Activated CD4-positive, alpha-beta T cell treated with anti-CD3 and anti-CD28 coated beads for 48 hours (primary cell): Measurements from ENCODE around the gene MYL5.
"Not testable (repeated sequence)": the region's sequence is repeated elsewhere in the genome, so short reads cannot be mapped to it uniquely, and the experiment has no call there.

Experiments used
- DNase-seq: peaks from one replicate; pipeline ENCODE4 v3.0.0-alpha.2; 2020

Gene MYL5

DNA sequence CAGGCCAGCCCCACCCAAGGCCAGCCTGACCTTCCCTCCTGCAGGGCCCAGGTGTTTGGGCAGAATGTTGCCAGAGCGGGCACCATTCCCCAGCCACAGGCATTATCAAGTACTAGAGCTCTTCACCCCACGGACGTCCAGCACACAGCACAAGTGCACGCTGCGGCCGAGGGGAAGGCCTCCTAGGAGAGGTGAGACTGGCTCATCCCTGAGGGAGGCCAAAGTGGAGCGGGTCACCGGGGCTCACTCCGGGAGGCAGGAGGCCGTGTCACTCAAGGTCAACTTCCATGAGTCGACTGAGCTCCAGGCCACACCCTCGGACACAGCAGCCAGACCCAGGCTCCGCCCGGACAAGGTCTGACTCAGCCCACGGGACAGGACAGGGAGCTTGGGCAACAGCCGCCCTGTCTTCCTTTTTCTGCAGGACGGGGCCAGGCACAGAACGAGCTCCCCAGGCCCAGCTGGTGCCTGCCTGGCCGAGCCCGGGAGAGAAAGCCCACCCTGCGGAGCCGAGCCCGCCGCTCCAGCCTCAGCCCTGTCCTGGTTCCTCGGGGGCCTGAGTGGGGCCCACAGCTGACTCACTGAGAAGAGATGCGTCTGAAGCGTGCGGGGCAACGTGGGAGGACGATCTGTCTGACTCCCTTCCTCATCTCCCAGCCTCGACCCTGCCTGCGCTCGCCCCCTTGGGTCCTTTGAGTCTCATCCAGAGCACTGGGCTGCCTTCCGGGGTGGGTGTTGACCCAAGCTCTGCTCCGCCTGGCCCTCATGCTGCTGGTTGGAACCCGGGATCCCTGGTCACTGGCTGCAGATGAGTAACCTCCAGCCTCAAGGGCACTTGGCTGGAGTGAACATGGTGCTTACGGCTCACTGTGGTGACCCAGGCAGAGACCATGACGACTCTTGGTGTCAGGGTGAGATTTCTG lies 13.0 kb downstream of the MYL5 start:
- DNase-seq = no peak

DNA sequence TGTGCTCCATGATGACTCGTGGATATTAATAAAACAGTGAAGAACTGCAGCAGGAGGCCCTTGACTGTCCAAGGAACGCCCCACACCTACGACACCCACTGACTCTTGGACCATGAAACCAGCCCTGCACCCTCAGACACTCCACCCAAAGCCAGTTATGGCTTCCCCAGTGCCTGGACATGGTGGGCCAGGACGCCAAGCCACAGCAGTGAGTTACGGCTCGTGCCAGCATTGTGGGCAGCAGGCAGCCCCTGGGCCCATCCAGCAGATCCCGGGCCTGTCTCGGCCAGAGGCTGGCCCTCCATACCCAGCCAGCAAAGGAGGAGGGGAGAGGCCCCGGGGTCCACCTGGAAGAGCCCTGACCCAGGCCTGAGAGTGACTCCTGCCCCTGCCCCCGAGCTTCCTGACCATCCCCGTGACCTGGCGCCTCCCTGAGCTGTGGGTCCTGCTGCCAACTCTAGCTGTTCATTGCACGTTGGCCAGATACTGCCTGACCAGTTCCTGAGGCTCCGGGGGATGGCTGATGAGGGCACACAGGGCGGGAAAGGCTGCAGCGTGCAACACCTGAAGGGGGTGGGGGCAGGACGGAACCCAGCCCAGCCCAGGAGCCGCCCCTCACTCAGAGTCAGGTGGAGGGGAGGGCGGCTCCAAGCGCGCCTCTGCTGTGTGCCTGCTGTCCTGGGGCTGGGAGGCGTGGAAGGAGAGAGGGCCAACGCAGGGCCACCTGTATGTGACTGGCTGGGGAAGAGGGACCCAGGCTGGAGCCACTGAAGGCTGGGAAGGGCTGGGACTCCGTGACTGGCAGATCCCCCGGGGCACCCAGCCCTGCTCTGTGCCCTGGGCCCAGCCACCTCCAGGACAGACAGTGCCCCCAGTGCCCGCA lies 13.9 kb downstream of the MYL5 start:
- DNase-seq = no peak

DNA sequence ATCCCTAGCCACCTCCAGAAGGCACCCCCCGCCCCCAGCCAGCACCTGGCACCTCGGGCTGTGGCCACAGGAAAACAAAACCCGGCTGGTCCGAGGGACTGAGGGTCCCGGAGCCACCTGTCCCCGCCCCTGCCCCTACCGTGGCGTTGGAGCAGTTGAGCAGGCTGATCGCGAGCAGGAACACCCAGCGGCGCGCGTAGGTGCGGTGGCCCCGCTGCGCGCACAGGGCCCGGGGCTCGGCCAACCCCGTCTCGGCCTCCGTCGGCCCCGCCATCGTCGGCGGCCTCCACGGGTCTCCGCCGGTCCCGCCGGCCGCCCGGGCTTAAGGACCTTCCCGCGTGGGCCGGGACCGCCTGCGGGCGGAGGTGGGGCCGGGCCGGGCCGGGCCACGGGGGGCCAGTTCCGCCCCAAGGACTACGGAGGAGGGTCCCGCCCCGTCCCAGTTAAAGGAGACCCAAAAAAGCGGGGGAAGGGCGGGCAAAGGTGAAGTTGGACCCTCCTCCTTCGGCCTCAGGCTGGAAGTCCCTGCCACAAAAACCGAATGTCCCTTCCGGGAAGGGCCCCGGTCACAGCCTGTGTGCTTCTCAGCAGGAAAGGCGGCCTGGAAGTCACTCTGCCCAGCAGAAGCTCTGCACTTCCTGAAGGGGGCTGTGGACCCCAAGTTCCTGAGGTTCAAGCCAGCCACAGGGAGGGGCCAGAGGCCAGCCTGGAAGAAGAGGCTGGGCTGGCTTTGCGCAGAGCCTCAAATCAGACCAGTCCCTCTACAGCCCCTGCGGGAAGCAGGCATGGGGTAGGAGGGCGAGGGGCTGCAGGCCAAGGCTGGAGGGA lies 14.7 kb downstream of the MYL5 start, which contains the start of gene SLC49A3:
SLC49A3 (minus strand) TSS at position 298 of the 828 bp plus-strand sequence; CDS start at position 274, 24 bp downstream.
- no peak for DNase-seq

DNA sequence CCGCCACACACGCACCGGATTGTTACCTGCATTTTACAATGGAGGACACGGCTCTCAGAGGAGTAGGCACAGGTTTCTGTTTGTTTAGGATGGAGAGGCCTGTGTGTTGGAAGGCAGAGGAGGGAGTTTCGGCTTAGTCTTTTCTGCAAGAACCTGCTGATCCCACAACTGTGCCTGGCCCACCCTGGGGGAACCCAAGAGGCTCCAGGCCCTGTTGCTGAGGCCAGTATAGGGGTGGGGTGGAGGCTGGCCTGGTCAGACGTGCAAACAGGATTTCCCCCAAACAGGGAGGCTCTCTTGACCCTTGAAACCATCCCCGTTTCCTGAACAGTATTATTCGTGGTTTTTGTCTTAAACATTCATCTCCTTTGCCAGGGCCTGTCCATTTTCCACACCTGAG lies 15.4 kb downstream of the MYL5 start:
- DNase-seq = no peak

DNA sequence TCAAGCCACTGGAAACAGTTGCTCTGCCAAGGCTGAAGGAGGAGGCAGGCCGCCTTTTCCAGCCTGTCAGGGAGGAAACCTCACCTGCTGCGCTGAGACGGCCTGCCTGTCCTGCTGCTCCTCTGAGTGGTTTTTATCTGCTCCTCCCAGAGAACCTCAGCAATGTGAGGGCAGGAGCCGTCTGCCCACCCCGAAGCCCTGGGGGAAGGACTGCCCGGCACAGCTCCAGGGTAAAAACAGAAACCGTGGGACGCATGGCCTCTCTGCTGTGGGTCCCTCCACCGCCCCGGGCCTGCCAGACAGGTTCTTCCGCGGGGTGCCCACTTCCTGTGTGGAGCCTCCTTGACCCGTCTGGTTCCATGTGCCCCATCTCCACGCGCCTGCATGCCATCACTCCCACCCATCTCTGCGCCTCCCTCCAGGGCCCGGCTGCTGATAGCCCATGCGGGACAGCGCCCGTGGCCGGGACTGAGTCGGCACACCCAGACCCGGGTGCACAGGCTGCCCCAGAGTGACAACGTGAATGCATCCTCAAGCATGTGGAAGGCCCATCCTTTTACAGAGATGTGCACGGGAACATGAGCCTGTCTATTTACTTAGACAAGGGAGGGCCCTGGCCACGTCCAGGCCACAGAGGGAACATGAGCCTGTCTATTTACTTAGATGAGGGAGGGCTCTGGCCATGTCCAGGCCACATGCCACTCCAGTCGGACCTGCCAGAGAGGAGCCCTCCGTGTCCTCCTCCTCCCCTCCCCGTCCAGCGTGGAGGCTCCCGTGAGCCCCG lies 18.6 kb downstream of the MYL5 start:
- no peak for DNase-seq

DNA sequence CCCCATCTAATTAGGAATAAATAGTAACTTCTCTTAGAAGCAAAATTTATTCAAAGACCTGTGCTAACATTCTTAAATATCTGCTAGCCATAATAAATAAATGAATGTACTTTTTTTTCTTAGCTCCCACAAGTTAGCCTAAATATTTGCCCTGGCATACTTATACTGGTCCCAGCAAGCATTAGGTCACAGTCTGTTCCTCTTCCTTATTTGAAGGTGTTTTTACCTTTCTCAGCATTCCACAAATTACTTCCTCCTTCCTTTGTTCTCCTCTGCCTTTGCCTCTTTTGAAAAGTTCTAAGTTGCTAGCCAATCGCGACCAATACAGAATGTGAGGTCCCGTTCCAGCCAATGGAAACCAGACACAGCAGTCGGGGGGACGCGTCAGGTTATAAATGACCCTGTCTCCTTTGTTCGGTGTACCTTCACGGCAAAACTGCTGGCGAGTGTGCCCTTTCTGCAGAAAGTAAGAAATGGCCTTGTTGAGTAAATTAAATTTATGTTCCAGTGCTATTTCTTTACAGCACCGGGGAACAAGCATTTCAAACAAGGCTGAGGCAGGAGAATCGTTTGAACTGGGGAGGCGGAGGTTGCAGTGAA lies 20.1 kb downstream of the MYL5 start:
- DNase-seq = not testable (repeated sequence)

DNA sequence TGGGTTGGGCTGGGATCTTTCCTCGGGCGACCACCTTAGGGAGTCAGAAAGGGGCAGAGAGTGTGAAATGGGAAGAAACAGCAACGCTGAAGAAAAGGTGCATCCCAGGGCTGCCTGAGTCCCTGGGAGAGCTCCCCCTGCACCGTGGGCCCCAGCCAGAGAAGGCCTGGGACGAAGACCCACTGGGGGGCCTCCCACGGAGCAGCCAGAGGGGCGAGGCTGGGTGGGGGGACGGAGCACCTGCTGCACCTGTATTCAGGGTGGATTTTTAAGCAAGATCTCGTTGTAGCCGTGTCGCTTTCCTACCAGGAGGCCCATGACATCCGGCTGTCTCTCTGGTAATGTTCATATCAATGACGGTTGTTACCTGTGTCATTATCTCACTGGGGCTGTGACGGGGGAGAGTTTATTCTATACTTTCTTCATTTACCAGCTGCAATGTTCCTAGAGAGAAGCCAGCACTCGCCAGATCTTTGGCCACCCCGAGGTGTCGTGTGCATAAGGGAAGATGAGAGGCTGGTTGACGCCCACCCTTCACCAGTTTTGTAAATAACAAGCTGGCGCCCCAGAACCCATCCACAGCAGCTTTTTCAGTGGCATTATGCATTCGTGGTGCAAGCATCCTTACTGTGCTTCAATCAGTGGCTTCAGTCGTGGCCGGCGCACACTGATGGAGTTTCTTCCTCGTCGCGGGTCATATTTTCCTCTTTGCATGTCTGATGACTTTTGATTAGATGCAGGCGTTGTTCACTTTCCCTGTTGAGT lies 25.7 kb downstream of the MYL5 start:
- DNase-seq = no peak

DNA sequence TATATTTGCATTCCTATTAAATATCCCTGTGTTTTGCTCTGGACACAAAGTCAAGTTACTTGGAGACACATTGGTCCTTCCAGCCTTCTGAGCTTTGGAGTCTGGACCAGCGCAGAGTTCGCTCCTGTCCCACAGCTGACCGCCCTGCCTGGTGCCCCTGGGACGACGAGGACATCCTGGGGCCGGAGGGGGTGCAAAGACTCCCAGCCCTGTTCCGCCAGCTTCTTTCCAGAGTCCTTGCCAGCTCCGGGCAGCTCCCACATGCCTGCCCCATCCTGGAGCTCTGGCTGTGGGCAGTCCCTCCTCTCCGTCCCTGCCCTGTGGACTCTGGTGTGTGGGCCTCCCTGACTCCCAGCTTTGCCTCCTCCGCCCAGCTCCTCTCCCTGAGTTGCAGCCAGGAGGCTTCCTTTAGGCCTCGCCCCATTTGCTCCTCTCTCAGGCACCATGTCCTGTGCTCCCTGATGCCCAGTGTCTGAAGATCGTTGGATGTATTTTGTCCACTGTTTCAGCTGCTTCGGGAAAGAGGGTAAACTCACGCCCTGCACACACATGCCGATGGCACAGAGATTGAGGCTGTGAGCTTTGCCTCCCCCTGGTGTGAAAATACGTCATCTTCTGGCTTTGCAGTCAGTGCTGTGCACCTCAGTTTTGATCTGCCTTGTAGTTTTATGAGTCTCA lies 26.4 kb downstream of the MYL5 start:
- DNase-seq = no peak

DNA sequence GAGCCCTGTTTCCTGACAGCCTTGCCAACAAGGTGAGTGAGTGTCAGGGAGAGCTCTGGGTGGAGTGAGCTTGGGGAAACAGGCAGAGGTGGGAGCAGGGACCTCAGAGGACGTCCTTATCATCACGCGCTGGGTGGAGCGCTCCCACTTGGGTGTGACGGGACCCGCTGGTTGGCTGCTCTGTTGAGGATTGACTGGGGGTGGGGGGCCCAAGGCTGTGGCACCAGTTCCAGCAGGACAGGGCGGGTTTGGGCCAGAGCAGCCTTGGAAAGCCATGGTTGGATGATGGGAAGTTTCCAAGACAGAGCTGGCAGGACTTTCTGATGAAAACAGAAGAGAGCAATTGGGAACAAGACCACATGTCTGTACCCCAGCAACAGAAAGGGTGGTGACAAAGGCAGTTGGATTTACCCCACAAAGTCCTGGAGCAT lies 28.3 kb downstream of the MYL5 start:
- DNase-seq = no peak

DNA sequence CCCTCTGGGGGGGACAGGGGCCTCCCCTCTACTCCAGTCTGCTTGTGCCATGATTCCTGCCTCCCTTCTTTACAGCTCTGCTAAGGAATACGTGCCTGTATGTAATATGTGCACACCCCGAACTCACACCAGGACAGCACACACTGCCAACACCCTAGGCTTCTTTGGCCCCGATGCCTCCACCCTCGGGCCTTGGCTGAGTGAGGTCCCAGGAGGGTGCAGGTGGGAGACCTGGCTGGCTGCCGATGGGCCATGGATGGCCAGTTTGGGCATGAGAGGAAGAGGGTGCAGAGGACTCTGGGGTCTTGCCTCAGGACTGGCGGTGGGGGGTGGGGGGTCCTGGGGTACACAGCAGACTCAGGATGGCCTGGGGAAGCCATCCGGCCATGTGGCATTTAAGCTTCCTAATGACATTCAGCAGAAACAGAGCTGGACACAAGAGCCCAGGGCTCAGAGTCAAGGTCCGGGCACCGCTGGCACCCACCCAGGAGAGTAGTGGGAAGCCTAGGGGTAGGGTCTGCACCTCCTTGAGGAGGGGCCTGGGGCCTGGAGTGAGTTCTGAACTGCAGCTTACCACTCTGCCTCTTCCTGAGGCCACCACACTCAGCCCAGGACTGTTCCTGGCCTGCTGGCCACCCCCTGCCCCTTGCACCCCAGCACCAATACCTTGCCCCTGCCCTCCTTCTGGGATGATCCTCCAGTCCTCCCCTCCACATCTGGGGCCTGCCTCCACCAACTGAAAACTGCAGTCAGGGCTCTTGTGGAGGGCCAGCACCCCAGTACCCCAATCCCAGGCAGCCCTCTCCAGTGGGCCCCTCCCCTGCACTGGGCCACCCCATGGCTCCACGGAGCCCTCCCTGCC lies 29.2 kb downstream of the MYL5 start:
- no peak for DNase-seq

DNA sequence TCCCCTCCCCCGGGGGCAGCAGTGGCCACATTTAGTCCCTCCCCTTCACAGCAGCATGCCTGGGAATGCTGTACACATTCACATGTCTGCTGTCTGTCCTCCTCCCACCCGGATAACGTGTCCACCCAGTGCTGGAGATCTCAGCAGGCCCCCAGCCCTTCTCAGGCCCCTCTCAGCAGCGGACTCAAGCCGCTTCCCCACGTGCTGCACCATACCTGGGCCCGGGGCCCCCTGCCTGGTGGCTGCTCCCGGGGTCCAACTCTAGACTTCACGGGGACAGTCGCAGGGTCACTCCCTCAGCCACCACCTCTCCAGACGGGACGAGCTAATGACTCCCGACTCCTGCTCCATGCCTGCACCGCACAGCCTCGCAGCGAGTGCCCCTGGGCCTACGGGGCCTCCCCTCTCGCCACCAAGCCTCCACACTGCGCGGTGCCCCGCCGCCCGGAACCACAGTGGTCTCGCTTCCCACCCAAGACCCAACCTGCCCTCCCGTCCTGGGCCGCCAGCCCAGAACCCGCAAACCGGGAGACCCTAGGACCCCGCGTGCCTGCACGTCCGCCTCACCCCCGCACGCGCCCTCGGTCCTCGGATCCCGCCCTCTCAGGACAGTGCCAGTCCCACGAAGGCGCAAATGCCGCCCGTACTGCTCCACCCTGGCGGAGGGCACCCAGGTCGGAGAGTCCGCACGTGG lies 30.0 kb downstream of the MYL5 start:
- DNase-seq = no peak

DNA sequence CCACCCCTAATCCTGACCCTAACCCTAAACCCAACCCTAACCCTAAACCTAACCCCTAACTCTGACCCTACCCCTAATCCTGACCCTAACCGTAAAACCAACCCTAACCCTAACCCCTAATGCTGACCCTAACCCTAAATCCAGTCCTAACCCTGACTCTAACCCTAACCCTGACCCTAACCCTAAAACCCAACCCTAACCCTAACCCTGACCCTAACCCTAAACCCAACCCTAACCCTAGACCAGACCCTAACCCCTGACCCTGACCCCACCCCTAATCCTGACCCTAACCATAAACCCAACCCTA lies 30.6 kb downstream of the MYL5 start:
- DNase-seq = no peak

DNA sequence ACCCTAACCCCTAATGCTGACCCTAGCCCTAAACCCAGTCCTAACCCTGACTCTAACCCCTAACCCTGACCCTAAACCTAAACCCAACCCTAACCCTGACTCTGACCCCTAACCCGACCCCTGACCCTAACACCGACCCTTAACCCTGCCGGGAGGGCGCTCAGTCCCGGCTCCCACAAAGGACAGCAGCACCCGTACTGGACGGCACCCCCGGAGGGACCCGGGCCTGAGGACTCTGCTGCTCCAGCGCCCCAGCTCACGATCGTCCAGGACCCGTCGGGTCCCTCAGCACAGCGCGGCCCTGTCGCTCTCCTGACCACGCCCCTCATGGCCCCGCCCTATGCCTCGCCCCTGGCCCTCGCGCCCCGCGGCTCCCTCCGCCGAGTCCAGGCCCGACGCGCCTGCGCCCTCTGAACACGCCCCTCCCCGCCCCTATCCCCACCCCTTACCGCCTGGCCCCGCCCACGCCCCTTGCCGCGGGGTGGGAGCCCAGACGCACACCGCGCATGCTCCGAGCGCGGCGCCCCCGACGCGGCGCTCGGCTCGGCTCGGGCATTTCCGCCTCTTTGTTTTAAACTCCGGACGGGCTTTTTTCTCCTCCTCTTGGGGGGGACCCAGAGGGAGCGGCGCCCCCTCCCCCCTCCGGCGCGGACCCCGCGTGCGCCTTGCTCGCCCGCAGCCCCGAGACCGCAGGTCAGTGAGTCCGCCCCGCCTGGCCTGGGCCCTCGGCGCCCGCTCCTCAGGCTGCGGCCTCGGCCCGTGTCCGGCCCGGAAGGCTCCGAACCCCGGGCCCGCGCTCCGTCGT lies 31.1 kb downstream of the MYL5 start, which contains the start of gene PCGF3:
PCGF3 (plus strand) TSS at position 555 of the 805 bp plus-strand sequence. CDS start 27,849 bp downstream, outside the sequence.
- DNase-seq = peak; percentile 99

DNA sequence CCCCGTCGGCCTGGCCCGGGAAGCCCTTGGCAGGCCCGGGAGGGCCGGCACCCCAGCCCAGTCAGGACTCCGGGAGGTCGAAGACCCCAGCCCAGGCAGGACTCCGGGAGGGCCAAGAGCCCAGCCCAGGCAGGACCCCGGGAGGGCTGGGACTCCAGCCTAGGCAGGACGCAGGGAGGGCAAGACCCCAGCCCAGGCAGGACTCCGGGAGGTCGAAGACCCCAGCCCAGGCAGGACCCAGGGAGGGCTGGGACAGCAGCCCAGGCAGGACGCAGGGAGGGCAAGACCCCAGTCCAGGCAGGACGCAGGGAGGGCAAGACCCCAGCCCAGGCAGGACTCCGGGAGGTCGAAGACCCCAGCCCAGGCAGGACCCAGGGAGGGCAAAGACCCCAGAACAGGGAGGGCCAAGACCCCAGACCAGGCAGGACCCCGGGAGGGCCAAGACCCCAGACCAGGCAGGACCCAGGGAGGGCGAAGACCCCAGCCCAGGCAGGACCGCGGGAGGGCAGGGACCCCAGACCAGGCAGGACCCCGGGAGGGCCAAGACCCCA lies 31.8 kb downstream of the MYL5 start:
- DNase-seq = not testable (repeated sequence)

DNA sequence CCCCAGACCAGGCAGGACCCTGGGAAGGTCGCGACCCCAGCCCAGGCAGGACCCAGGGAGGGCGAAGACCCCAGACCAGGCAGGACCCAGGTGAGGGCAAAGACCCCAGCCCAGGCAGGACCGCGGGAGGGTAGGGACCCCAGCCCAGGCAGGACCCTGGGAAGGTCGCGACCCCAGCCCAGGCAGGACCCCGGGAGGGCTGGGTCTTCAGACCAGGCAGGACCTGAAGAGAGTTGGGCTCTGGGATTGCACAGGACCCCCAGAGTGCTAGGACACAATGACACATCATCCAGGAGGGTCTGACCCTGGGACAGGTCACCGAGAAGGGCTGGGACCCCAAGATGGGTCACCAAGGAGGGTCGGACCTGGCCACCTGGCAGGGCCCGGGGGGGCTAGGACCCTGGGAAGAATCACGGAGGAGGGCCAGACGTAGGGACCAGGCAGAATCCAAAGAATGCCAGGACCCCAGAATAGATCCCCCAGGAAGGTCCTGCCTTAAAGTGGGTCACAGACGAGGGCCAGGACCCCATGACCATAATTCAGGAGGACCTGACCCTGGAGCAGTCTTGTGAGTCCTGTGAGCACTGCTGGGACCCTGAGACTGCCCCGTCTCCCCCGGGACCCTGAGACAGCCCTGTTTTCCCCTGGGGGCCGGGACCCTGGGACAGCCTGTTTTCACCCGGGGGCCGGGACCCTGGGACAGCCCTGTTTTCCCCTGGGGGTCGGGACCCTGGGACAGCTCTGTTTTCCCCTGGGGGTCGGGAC lies 32.7 kb downstream of the MYL5 start:
- DNase-seq = no peak

DNA sequence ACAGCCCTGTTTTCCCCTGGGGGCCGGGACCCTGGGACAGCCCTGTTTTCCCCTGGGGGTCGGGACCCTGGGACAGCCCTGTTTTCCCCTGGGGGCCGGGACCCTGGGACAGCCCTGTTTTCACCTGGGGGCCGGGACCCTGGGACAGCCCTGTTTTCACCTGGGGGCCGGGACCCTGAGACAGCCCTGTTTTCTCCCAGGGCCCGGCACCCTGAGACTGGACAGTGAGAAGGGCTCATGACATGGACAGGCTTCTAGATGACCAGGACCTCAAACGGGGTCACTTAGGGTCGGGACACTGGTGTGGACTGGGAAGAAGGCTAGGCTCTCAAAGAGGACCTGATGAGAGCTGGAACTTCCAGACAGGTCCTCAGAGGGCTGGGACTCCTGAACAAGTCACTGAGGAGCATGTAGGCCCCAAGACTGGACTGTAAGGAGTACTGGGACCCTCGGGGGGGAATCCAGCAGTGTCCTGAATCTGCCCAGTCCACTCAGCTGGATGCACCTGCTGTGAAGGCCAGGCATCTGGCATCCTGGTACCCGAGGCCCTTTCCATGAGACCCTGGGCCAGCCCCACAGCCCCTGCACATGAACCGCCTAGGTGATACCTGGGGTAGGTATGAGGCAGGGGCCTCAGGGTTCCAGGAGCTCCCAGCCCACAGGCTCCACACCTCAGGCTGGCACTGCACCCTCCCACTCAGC lies 33.7 kb downstream of the MYL5 start:
- DNase-seq = no peak
